Measurements from ENCODE around the gene CACNA1I.

CACNA1I gene

GRCh38 chr22:39625569-39626537, 55.3 kb downstream of the CACNA1I start:
- no peak for DNase-seq

GRCh38 chr22:39627208-39627607, 56.7 kb downstream of the CACNA1I start:
- no peak for DNase-seq

DNA sequence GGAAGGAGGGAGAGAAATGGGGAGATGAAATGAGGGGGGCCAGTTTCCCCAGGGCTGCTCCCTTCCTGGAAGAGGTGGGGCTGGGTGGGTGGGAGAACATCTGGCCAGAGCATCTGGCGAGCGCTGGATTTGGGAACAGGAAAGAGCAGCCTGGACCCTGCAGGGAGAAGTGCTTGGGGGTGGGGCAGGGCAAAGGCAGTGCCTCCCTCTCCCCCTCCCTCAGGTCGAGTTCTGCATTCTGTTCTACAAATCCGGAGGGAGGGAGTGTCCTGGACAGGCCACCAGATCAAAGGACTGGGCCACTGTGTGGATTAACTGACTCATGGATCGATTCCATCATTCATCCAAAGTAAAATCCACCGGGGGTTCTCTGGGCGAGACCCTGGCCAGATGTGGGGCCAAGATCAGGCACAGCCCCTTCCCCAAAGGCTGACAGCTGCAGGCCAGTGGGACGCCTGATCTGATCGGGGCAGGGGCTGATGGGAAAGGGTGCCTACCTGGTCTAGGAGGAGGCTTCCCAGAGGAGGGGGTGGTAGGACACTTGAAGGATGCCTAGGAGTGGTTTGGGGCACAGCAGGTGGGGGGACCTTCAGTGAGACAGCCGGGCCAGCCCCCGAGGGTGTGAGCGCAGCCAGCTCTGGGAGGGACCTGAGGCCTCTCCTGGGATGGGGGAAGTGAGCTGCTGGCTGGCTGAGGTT, 57.5 kb downstream of the CACNA1I start:
- no peak for DNase-seq

- DNase-seq, result no peak
Observed at GRCh38 chr22:39628563-39629080, 58.1 kb downstream of the CACNA1I start.

DNA sequence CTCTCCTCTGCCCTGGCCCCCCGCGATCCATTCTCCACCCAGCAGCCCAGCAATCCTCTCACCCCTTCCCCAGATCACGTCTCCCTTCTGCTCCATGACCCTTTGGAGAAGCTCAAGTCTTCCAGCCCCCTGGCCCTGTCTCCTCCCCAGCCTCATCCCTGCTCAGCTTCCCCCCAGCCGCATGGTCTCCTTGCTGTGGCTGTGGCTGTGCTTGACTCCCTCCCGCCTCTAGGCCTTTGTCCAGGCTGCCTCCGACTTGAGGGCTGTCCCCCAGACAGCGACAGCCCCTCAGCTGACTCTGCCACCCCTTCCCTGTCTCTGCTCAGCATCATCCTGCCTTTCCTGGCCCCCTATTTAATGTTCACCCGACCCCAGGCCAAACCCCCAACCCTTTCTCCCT, 59.3 kb downstream of the CACNA1I start:
- DNase-seq, result no peak

GRCh38 chr22:39630721-39631120, 60.2 kb downstream of the CACNA1I start:
- DNase-seq, result no peak

GRCh38 chr22:39631381-39632286, 61.1 kb downstream of the CACNA1I start:
- no peak for DNase-seq

DNA sequence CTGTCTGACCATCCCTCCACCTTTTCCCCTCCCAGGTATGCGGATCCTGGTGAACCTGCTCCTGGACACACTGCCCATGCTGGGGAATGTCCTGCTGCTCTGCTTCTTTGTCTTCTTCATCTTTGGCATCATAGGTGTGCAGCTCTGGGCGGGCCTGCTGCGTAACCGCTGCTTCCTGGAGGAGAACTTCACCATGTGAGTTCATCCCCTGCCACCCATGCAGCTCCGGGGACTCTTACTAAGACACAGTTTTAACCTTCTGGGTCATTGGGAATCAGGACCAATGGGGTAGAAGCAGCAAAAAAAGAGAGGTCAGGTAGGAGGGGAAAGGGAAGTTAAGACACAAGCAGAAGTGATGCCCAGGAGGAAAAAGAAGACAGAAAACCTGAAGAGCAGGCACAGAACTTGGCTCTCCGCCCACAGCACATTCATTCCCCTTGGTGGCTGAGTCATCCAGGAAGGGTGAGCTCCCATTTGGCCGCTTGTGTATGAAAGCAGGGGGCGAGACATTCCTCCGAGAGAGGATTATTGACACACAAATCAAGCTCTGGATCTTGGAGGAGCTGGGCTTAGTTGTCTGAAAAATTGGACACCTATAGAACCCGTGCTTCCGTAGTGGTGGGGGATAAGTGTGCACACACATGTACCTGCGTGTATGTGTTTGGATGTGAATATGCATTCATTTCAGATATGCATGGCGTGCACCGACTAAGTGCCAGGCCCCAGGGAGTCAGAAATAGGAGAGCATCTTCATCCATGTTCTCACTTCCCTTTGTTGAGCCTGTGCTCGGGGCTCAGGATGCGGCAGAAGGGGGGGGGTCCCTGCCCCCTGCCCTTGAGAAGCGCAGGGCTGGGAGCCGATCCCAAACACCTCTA, 64.2 kb downstream of the CACNA1I start:
- DNase-seq, result peak; percentile 38

GRCh38 chr22:39635719-39636118, 65.2 kb downstream of the CACNA1I start:
- DNase-seq, result no peak

- no peak for DNase-seq
Observed at GRCh38 chr22:39638958-39639357, 68.4 kb downstream of the CACNA1I start.

DNA sequence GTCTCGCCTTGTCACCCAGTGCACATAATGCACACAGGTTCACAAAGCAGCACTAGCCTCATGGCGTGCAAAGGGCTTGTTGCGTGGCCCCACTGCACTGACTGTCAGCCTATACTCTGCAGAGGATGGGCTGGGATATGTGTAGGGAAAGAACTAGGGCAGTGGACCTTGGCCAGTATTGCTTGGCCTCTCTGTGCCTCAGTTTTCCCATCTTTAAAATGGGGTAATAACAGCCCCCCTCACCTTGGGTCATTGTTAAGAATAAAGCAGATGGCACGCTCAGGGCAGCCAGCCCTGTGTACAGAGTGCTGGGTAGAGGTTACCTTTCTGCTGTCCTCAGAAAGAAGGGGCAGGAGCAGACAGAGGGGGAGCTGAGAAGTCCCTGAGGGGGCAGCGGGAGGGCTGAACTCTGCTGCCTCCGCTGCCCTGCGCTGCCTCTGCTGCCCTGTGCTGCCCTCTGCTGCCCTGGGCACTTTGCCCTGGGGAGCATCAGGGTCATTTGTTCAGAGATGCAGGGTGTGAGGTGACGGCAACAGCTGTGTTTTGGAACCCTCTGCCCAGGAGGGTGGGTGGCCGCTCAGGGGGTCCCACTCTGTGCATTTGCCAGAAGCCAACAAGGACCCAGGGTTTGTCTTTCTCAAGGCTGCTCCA, 71.2 kb downstream of the CACNA1I start:
- DNase-seq, result no peak

DNA sequence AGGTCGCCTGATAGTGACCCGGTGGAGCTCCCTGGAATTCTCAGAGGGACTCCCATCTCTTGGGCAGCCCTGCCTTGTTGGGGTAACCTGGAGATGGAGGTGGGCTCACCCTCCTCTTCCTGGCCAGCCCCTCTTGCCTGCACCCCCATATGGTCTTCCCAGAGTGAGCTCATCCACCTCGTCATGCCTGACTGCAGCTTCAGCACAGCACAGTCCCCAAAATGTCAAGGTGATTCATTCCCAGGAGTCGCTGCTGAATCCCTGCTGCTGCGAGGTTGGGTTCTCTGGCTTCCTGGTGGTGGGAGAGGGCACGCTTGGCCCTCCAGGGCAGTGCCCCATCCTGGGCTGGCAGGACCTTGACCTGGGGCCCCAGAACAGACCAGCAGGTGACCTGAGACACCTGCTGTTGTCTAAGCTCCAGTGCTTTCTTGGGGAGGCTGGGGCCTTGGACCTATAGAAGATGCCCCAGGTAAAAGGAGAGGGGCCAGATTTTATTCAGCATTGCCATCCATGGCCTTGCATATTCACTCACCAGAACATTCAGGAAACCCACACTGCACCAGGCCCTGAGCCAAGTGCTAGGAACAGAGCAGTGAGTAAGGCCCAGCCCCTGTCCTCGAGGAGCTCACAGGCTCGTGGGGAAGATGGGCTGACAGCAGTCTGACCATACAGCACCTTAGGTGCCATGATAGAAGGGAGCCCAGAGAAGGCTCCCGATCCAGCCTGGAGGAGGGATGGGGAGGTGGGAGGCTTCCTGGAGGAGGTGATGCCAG, 72.9 kb downstream of the CACNA1I start:
- no peak for DNase-seq

- DNase-seq, result peak; percentile 27
Observed at GRCh38 chr22:39645532-39645931, 75.0 kb downstream of the CACNA1I start.

- no peak for DNase-seq
Observed at GRCh38 chr22:39646398-39647063, 76.0 kb downstream of the CACNA1I start.

GRCh38 chr22:39647836-39648629, 77.5 kb downstream of the CACNA1I start:
- no peak for DNase-seq

GRCh38 chr22:39648630-39648950, 78.0 kb downstream of the CACNA1I start:
- DNase-seq, result no peak

DNA sequence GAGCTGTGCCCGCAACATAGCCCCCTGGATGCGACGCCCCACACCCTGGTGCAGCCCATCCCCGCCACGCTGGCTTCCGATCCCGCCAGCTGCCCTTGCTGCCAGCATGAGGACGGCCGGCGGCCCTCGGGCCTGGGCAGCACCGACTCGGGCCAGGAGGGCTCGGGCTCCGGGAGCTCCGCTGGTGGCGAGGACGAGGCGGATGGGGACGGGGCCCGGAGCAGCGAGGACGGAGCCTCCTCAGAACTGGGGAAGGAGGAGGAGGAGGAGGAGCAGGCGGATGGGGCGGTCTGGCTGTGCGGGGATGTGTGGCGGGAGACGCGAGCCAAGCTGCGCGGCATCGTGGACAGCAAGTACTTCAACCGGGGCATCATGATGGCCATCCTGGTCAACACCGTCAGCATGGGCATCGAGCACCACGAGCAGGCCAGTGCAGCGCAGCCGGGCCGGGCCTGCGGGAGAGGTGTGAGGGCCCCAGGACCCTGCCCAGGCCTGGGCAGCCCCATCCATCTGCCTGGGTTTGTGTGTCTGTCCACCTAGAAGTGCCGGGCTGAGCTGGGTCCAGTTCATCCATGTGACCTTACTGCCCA, 79.0 kb downstream of the CACNA1I start:
- no peak for DNase-seq

Measured in NCI-H1694 (cell line).